Measurements from ENCODE around the gene RAB1B. TPM values are rescaled to one million over a fixed set of nuclear protein-coding genes. Genes with fewer than 3 reads are reported as not detected.

RAB1B gene
- total and polyA plus RNA-seq, 7 donors: 120 to 163 (median 130) TPM

- Histone ChIP-seq H3K36me3 (ENCODE audit: insufficient read depth in 1 of 2, low read depth in 1 of 2) (peaks cover 6 to 31% of the 10 kb centered on the region in 2 donors), H3K4me1 (peaks cover 16% of the 10 kb centered on the region), H3K4me3 (peak within 1 kb of the TSS; percentile 96), H3K27ac (peak within 1 kb of the TSS; percentile 95), H3K27me3 (ENCODE audit: insufficient read depth in 3 of 3, low read length in 2 of 3) (peaks cover 0 to 22% (median 10%) of the 10 kb centered on the region in 3 donors), H3K9me3 (no peaks in the 10 kb centered on the region)
- WGBS, 3 donors: 0 to 1% (median 0%) methylated on average over 56 to 87 of the region's 87 CpGs
- ATAC-seq: peak; percentile 95 to 97 (median 97)
- TF ChIP-seq CTCF (IDR thresholded peaks at IDR 0.05): no peak
- intact Hi-C loops (cut with DNase I): no loop called here
- peak; percentile 99 to 100 for DNase-seq
These were observed 20.5 kb downstream of the RAB1B start, which contains the start of gene YIF1A for GRCh38 chr11:66288671-66289547. TSS of gene YIF1A (minus strand) at chr11:66289143. CDS start at chr11:66288985, 158 bp downstream.

- Histone ChIP-seq H3K27ac (peak overlapping the region; percentile 95), H3K9me3 (no peaks in the 10 kb centered on the region), H3K27me3 (ENCODE audit: insufficient read depth in 3 of 3, low read length in 2 of 3) (peaks cover 0 to 30% (median 11%) of the 10 kb centered on the region in 3 donors), H3K36me3 (ENCODE audit: insufficient read depth in 1 of 2, low read depth in 1 of 2) (peaks cover 0 to 23% of the 10 kb centered on the region in 2 donors), H3K4me3 (peak overlapping the region; percentile 96), H3K4me1 (peaks cover 16% of the 10 kb centered on the region)
- no peak for TF ChIP-seq CTCF (IDR thresholded peaks at IDR 0.05)
- intact Hi-C loops (cut with DNase I): no loop called here
- DNase-seq: peak in 1 of 2 donors; percentile 72
- ATAC-seq: peak; percentile 26 to 50 (median 46)
- whole genome bisulfite sequencing, 3 donors: 9 to 11% (median 10%) methylated on average over 32 to 36 of the region's 36 CpGs
These were observed 21.3 kb downstream of the RAB1B start for GRCh38 chr11:66289548-66290329.

GRCh38 chr11:66290330-66290621 lies 21.8 kb downstream of the RAB1B start:
- peaks cover 16% of the 10 kb centered on the region for H3K4me1 ChIP-seq
- H3K36me3 ChIP-seq (ENCODE audit: insufficient read depth in 1 of 2, low read depth in 1 of 2): peaks cover 0 to 18% of the 10 kb centered on the region in 2 donors
- ATAC-seq (no peak), DNase-seq (no peak)
- WGBS, 3 donors: 76 to 78% (median 77%) methylated on average over 2 of the region's 2 CpGs
- intact Hi-C loops (cut with DNase I): no loop called here
- peaks cover 0 to 36% (median 14%) of the 10 kb centered on the region in 3 donors for H3K27me3 ChIP-seq (ENCODE audit: insufficient read depth in 3 of 3, low read length in 2 of 3)
- H3K4me3 ChIP-seq: no peak overlapping the region
- H3K9me3 ChIP-seq: no peaks in the 10 kb centered on the region
- no peak overlapping the region for H3K27ac ChIP-seq
- TF ChIP-seq CTCF (IDR thresholded peaks at IDR 0.05): no peak

- WGBS, 3 donors: 15 to 20% (median 16%) methylated on average over 10 to 16 of the region's 16 CpGs
- H3K4me1 ChIP-seq: peaks cover 16% of the 10 kb centered on the region
- peaks cover 0 to 8% of the 10 kb centered on the region in 2 donors for H3K36me3 ChIP-seq (ENCODE audit: insufficient read depth in 1 of 2, low read depth in 1 of 2)
- intact Hi-C loops (cut with DNase I): no loop called here
- peak overlapping the region; percentile 65 for H3K4me3 ChIP-seq
- ATAC-seq (no peak), DNase-seq (no peak)
- H3K27me3 ChIP-seq (ENCODE audit: insufficient read depth in 3 of 3, low read length in 2 of 3): peaks cover 0 to 40% (median 14%) of the 10 kb centered on the region in 3 donors
- H3K9me3 ChIP-seq: no peaks in the 10 kb centered on the region
- H3K27ac ChIP-seq: no peak overlapping the region
- TF ChIP-seq CTCF (IDR thresholded peaks at IDR 0.05): no peak
These were observed 22.9 kb downstream of the RAB1B start for GRCh38 chr11:66291303-66291705.
